GM11168 (cell line): ENCODE data around the gene ZFYVE19.

ENCODE experiments used
- in situ Hi-C: fragments of 300-500 bp; cut with MboI; formaldehyde crosslinking; loops from one replicate; pipeline ENCODE4 v1.12.0; 2022; ENCODE audit warnings: low sequenced_read_pairs; ENCODE audit not compliant: unreplicated experiment

The ZFYVE19 gene, protein sequence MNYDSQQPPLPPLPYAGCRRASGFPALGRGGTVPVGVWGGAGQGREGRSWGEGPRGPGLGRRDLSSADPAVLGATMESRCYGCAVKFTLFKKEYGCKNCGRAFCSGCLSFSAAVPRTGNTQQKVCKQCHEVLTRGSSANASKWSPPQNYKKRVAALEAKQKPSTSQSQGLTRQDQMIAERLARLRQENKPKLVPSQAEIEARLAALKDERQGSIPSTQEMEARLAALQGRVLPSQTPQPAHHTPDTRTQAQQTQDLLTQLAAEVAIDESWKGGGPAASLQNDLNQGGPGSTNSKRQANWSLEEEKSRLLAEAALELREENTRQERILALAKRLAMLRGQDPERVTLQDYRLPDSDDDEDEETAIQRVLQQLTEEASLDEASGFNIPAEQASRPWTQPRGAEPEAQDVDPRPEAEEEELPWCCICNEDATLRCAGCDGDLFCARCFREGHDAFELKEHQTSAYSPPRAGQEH

DNA sequence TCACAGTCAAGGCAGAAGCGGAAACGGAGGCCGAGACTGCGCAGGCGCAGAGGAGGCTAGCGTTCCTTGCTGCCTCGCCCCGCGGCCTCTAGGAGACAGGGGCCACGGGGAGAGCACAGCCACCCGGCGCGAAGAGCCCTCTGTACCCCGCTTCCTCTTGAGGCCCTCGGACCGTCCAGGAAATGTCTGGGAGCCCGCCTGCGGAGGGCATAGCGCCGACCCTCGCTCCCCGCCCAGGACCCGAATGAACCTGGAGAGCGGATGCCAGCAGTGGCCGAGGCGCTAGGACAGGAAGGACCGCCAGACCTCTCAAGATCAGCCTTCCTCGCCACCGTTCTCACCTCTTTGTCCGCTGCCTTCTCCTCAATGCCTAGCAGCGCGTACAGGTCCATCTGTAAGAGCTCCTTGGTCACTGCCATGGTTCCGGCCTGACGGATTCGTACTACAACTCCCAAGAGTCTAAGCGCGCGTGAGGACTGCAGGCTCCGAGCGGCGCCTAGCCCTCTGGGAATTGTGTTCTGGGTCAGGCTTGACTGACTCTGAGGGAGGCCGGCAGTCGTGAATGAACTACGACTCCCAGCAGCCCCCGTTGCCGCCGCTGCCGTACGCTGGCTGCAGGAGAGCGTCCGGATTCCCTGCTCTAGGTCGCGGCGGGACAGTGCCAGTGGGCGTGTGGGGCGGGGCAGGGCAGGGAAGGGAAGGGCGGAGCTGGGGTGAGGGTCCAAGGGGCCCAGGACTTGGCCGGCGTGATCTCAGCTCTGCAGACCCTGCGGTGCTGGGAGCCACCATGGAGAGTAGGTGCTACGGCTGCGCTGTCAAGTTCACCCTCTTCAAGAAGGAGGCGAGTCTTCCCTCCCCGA, at the start of gene ZFYVE19, which contains the start of gene DNAJC17:
TSS of gene ZFYVE19 (plus strand) at position 62 of the 860 bp plus-strand sequence. CDS start at position 563, 501 bp downstream.
TSS of gene DNAJC17 (minus strand) at position 446 of the 860 bp plus-strand sequence. CDS start at position 419, 27 bp downstream.
- in situ Hi-C loops = no loop called here

DNA sequence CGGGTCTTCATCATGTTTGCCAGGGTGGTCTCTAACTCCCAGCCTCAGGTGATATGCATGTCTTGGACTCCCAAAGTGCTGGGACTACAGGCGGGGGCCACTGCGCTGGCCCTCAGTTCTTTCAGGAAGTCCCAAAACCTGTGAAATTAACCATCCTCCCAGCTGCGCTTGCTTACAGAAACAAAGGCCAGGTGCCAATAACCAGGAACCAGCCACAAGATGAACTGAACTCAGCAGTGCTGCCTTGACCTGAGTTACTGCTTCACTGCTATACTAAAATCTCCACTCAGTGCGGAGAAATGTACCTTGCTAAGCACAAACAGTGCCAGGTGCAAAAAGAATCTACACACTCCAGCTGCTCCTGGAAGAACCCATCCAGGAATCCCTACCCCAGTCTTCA, 46.9 kb upstream of the ZFYVE19 start:
- in situ Hi-C loops = loop anchor here (25.0 kb wide), 1 partner anchor 423 kb away; the partner anchor contains the start of gene CCDC9B

DNA sequence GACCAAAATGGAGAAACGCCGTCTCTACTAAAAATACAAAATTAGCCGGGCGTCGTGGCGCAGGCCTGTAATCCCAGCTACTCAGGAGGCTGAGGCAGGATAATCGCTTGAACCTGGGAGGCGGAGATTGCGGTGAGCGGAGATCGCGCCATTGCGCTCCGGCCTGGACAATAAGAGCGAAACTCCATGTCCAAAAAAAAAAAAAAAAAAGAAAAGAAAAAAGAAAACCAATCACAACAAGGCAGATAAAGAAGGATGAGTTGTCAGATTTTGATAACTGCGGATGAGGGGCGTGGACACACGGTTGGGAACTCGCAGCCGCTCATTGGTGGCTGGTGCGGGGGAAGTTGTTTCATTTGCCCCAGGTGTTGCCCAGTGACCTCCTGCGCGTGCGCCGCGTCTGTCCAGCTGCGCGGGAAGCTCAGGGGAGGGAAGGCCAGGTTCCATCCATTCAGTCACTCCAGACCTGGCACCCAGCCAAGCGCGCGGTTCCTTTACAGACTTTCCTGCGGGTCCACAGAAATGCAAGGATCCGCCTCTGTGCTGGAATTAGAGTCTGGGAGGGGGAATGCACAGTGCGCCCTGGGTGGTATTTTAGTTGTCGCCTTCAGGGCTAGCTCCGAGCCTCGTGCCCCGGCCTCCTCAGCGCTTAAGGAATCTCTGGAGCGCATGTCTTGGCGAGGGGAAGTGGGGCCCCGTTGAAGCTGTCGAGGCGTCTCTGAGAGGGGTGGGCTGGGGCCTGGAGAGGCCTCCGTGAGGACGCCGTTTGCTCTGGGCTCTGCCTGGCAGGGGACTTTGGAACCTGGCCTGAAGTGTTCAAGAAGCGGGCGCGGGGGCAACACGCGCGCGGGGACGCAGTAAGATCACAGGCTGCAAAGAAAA, 43.7 kb upstream of the ZFYVE19 start:
- in situ Hi-C loops = loop anchor here (25.0 kb wide), 1 partner anchor 426 kb away; the partner anchor contains the start of gene CCDC9B

DNA sequence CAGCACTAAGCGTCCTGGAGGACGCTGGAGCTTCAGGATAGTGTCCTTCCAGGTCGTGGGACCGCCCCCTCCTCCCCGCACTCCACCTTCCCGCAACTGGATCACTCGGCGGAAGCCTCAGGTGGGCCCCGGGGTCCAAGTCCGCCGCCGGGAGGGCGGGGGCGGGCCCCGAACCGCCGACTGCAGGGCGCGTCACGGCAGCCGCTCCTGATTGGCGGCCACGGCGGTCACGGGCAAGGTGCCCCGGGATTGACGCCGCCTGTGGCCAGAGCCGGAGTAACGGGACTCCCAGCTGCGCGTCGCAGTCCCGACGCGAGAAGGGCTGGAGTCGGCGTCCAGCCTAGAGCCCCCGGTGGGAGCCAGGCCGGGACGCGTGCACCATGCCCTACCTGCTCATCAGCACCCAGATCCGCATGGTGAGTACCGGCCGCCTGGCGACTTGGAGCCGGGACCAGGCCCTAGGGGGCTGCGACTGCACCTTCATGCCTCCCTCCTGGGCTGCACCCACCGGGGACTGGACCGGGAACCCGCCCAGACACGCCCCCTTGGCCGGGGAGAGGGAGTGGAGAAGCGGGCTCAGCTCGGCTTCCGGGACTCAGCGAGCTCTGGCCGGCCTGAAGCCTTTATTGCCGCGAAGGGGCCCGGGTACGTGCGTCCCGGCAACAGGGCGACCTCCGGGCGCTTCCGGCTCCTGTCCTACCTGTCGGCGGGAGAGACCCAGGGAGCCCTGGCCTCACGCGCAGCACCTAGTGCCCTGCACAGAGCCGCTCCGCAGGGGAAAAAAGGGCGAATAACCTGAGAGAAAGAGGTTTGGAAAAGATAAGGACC, 42.9 kb upstream of the ZFYVE19 start, which contains the start of gene GCHFR:
TSS of gene GCHFR (plus strand) at position 268 of the 828 bp plus-strand sequence. CDS start at position 381, 113 bp downstream.
- in situ Hi-C loops = loop anchor here (25.0 kb wide), 1 partner anchor 427 kb away; the partner anchor contains the start of gene CCDC9B

DNA sequence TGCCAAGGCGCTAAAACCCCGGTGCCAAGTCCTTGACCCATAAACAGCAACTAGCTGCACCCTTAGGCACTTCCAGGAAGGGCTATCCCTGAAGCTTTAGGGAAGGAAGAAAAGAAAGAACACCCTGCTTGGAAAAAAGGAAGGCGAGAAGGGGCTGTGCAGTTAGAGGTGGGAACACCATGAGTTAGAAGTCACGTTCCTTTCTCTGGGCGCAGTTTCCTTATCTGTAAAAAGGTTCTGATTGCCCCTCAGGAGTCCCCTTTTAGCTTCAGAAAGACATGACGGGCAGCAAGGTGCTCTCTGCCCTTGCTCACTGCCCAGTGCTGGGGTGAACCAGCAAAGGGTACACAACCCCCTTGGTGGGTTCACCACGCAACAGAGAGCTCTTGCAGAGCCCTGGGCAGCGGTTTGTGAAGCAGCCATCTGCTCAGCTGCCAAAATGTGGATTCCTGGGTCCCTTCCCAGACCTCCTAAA, 42.2 kb upstream of the ZFYVE19 start:
- in situ Hi-C loops = loop anchor here (25.0 kb wide), 1 partner anchor 427 kb away; the partner anchor contains the start of gene CCDC9B

DNA sequence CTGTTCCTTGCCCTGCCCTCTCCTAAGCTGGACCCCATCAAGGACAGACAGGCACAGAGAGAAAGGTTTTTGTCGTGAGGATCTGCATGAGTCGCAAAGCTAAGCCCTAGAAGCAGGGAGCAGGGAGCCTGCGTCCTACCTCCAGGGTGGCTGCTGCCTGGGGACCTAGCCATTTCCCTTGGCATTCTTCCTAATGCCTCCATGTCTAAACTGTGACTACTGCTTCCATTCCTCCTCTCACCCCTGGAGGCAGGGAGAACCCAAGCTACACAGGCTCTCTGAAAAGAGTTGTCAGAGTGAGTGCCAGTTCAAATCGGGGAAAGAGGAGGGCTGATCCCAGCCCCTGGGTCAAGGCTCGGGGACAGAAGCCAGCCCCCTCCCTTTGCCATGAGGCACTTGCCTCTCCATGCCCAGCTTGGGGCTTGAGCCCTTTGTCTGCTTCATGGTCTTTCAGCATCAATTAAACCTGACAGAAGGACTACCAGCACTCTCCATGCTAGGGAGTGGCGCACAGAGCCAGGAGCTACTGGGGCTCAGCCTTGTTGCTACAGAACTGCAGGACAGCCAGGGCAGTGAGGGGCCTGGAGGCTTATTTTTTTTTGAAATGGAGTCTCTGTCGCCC, 40.6 kb upstream of the ZFYVE19 start:
- in situ Hi-C loops = loop anchor here (25.0 kb wide), 1 partner anchor 429 kb away; the partner anchor contains the start of gene CCDC9B

DNA sequence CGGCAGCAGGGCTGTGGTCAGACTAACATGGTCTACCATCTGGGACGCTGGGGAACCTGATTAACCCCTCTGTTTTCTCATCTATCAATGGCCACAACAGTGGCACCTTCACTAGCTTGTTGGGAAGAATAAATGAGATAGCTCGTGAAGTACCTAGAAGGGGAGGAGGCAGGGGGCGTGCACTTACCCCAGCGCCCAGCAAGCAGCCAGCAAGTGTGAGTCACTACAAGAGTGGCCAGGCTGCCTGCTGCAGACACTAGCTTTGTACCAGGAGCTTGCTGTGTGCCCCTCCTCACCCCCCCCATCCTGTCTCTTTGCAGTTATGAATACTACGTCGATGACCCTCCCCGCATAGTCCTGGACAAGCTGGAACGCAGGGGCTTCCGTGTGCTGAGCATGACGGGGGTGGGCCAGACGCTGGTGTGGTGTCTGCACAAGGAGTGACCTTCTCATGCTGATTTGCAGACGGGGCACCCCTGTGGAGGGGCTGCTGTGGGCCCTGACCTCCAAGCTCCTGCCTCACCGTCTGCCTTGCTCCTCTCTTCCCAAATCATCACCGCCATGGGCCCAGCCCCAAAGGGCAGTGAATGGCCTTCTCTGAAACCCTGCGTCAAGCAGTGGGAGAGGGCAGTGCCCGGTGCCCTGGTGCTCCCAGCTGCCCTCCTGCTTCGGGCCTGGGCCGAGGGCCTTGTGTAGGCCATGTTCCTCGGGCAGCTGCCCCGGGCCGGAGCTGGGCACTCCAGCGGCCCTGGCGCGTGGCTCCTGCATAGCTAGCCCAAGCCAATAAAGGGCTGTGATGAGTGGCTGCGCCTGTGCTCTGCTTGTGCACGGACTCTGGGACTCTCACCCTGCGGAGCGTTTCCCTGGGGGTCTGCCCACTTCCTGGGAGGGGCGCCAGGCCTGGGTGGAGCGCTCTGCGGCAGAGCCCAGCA, 39.7 kb upstream of the ZFYVE19 start:
- in situ Hi-C loops = loop anchor here (25.0 kb wide), 1 partner anchor 430 kb away; the partner anchor contains the start of gene CCDC9B

DNA sequence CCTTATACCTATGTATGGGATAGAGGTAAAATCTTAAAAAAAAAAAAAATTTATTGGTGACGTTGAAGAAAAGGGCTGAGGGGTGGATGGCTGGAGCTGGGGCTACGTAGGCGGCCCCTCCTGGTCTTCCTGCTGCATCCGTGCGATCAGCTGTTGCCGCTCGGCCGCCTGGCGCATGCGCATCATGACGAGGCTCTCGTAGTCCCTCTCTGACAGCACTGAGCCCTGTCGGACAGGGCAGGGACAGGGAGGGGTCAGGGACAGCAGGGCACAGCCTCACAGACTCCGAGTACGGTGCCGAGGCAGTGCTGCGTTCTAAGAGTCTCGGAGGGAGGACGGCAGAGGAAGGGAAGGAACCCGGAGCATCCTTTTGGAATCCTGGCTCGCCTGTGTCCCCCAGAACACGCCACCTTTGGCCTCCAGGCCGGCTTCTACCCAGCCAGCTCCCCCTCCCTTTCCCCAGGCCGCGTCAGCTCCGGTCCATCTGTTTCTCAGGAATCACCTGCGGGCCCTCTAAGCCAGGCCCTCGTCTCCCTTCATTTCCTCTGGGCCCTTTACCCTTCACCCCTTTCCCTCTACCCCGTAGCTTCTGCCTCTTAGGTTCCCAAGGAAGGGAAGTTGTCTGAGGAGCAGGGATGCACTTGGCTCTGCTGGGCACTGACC, 38.9 kb upstream of the ZFYVE19 start:
- in situ Hi-C loops = loop anchor here (25.0 kb wide), 1 partner anchor 431 kb away; the partner anchor contains the start of gene CCDC9B

DNA sequence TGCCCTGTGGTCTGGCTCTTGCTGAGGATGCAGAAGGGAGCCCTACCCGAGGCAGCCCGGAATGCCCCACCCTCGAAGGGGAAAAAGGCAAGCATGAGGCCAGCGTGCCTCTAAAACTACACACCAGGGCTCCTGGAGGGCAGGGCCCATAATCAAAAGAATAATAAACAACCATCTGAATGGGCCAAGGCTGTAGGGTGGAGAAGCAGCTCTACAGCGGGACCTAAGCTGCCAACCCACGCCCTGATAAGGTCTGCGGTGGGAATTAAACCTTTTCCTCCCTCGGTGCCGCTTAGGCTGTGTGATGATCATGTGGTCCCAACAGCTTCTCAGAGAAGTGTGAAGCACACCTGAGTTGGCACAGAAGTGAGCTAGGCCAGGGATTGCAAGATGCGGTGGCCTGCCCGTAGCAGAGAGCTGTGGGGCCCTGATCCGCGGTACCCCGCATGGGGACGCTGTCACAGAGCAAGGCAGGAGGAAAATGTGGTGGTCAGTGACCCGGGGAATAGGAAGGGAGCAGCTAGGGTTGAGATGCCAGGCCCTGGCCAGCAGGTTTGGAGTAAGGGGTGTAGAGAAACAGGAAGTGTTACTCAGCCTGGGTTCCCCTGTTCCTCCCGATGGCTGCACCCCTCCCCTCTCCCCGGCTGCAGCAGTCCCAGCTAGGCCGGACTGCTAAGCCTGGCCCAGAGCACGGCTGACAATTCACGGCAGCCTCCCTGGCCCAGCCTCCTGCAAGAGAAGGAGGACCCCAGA, 38.2 kb upstream of the ZFYVE19 start:
- in situ Hi-C loops = loop anchor here (25.0 kb wide), 1 partner anchor 431 kb away; the partner anchor contains the start of gene CCDC9B

DNA sequence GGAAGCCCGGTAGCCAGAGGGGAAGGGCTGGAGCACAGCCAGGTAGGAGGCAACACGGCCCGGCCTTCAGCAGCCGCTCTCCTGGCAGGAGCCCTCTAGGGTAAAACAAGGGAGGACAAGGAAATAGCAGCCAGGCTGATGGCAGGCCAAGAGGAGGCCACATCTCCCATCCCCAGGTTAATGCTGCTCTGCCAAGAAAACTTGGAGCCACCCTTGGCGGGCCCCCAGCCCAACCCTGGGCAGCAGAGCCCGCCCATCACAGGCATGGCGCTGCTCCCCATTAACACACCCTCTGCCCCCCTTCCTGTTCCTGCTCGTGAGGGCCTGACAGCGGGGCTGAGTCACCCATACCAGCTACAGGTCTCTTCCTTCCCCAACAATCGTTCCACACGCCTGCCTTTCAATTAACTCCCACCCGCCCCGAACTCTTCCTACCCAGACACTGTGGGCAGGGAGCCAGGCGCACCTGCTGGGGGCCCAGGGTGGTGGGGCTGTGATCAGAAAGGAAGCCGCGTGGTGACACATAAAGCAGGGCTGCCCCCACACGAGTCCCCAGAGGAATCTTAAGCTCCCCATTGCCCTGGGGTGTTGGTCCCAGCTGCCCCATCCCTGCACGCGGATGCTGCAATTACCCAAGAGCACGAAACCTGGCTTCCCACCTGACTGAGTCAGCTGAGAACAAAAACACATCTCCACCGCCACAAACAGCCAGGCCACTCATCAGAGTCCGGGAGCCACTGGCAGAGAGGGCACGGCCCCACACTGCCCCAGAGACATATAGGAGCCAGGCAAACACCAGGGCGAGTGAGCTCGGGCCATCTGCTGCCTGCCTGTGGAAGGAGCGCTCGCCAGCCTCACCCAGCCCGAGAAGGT, 37.4 kb upstream of the ZFYVE19 start, which contains the start of gene C15orf62:
TSS of gene C15orf62 (plus strand) at position 707 of the 873 bp plus-strand sequence. CDS start 516 bp downstream, outside the sequence.
- in situ Hi-C loops = loop anchor here (25.0 kb wide), 1 partner anchor 432 kb away; the partner anchor contains the start of gene CCDC9B

DNA sequence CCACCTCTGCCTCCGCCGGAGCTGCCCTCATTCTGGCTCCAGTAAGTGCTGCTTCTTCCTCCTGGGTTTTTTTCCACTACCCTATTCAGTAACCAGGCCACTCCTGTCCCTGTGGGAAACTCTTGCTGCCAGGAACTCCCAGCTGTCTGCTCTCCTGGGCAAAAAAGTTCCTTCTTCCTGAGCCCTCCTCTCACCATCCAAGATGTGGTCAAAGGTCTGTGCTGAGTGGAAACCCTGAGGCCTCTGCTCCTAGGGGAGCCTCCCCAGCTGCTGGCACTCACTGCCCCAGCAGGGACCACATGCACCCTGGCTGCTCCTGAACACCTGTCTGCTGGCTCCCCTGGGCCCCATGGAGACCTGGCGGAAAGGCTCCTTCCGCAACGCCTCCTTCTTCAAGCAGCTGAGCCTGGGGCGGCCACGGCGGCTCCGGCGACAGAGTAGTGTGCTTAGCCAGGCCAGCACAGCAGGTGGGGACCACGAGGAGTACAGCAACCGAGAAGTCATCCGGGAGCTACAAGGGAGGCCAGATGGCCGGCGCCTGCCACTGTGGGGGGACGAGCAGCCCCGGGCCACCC, 36.7 kb upstream of the ZFYVE19 start:
- in situ Hi-C loops = loop anchor here (25.0 kb wide), 1 partner anchor 433 kb away; the partner anchor contains the start of gene CCDC9B

DNA sequence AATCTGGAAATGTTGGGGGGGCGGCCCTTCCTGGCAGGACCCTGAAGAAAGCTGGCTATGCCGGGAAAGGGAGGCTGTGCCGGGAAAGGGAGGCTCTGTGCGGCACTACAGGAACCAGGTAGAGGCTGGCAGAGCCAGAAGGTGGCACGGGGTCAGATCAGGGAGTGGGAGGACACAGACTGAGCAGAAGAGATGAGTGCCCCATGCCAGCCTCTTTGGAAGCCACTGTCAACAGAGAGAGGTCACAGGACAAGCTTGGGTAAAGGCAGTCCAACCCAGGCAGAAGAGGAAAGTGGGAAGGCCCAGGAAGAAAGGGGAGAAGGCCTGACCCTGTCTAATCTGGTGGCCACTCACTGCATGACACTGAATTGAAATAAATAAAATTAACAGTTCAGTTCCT, 35.6 kb upstream of the ZFYVE19 start:
- in situ Hi-C loops = loop anchor here (25.0 kb wide), 1 partner anchor 434 kb away; the partner anchor contains the start of gene CCDC9B

DNA sequence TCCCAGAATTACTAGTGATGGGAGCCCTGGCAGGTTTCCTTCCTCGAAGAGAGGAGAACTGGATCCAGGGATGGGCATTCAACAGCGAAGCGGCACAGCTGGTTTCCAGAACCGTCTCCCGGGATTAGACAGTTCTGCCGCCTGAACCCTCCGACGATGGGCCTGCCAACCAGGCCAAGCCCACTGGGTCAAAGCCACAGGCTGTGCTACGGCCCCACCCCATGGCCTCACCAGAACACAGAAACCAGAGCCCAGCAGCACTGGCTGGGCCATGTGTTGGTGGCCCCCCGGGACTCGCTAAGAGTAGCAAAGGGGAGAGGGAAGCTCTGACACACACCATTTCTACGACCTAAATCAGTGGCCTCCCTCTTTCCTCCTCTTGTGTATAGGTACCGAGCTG, 34.9 kb upstream of the ZFYVE19 start:
- in situ Hi-C loops = loop anchor here (25.0 kb wide), 1 partner anchor 435 kb away; the partner anchor contains the start of gene CCDC9B

DNA sequence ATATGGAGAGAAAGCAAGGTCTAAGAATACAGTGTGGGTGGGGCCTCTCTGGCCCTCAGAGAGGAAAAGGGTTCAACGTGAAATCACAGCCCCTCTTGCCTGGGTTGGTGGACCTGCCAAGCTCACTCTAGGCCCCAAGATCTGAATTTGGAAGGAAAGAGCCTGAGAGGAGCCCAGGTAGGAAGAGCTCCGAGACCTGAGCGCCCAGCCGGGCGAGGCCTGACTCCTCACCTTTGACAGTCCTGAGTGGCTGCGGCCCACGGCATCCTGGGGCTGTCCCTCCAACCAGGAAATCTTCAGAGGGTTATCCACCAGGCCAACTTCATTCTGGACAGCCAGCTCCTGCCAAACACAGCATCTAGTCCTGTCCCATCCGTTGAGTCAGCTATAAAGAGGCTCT, 33.4 kb upstream of the ZFYVE19 start:
- in situ Hi-C loops = loop anchor here (25.0 kb wide), 1 partner anchor 436 kb away; the partner anchor contains the start of gene CCDC9B
